Activated gamma-delta T cell treated with anti-CD3 and anti-CD28 coated beads, Interleukin-2, amount 50 U/mL, for 16 hours (primary cell): ENCODE data around the gene BCAP29.

ENCODE experiments used
- DNase-seq: peaks from one replicate; pipeline ENCODE4 v3.0.0-alpha.2; 2020; ENCODE audit warnings: low read depth

BCAP29 gene

DNA sequence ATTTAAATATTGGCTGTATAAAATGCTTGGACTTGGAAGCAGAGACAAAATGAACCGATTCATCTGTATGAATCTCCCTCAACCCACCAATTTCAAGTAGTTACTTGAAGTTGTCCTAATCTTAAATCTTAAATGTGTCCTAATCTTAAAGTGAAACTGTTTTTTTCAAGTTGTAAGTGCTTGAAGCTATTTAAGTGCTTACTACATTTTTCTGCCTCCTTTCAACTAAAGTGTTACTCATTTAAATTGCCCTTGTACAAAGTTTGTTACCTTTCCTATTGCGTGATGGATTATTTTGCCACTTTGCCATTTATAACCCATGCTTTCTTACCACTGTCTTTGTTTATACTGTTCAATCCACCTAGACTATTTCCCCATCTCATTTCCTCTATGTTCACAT is 2.8 kb downstream of the BCAP29 start:
- no peak for DNase-seq

DNA sequence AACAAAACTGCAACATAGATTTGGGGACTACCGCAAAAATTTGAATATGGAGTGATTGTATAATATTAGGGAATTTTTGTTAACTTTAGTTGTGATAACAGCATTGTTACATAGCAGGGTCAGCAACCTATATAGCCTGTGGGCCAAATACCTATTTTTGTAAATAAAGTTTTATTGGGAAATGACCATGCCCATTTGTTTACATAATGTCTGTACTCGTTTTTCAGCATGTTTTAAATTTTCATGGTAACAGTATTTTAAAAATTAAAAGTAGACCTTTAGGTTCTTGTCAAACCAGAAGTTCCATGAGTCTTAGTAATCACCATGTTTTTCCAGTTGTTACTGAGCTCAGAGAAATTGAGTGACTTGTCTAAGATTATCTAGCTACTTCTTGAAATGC is 4.7 kb downstream of the BCAP29 start:
- no peak for DNase-seq

GRCh38 chr7:107588529-107589130 is 8.6 kb downstream of the BCAP29 start:
- DNase-seq, result no peak

- no peak for DNase-seq
Observed at GRCh38 chr7:107591421-107591820, 11.4 kb downstream of the BCAP29 start.

GRCh38 chr7:107592361-107593024 is 12.4 kb downstream of the BCAP29 start:
- DNase-seq, result no peak

DNA sequence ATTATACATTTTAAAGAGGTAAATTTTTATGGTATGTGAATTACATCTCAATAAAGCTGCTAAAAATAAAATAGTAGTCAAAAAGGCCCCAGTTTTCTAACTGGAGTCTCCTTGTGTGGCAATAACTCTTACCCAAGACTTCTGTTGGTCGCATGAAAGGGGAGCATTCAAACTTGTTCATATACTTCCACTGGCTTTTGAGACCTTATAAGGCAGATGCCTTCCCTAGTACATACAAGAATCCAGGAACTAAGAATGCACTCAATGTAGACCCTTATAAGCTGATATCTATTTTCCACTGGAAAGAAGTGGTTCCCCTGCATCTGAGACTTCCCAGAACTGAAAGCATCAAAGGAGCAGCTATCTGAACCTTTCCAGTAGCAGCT is 13.0 kb downstream of the BCAP29 start:
- no peak for DNase-seq

DNA sequence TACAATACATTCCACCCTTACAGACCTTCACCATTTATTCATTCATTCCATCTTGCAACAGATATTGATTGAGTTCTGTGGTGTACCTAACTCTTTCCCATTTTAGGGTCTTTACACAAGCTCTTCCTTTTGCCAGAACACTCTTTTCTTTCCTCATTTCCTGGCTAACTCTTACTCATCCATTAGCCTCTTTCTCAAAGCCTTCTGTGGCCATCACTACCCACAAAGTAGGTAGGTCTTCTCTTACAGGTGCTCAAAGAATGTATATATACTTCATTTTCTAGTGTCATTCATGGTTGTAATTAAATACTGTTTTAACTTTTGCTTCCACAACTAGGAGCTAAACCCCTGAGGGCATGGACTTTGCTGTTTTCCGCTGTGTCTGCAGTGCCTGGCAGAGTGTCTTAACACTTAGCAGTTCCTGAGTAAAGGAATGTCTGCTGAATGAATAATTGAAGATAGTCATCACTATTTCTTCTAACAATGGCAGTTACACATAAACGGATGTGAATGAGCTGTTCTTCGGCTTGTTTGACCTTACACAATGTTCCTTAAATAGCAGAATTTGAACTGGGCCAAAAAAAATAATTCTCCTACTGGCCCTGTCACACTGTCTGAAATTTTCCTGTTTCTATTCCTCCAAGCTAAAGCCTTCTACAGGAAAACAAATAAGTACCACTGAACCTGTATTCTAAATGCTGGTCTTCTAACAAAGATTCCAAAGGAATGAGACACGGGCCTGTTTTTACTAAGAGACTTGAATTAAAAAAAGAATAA is 15.1 kb downstream of the BCAP29 start:
- DNase-seq, result no peak

DNA sequence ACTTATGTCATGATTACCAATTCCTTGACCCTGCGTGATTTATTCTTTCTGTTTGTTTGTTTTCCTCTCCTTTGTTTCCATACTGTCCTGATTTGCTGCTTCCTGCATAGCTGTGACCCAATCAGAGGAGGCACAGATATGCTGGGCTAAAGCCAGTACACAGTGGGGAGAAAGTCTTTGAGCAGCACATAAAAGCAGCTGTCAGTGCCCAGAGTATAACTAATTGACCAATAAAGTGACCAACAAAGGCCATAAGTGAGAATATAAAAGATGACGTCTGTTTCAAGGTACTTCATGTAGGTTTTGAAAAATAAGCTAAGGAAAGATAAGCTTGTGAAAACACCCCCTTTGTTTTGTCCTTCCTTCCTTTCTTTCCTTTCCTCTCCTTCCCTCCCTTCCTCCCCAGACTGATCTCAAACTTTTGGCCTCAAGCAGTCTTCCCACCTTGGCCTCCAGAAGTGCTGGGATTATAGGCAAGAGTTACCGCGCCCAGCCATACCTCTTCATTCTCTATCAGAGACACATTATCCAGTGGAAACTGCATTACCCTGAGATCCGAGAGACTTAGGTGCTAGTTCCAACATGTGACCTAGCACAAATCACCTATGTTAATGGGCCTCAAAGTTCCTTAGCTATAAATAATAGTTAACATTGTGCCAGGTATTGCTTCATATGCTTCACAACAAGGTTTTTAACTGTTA is 17.0 kb downstream of the BCAP29 start:
- no peak for DNase-seq

DNA sequence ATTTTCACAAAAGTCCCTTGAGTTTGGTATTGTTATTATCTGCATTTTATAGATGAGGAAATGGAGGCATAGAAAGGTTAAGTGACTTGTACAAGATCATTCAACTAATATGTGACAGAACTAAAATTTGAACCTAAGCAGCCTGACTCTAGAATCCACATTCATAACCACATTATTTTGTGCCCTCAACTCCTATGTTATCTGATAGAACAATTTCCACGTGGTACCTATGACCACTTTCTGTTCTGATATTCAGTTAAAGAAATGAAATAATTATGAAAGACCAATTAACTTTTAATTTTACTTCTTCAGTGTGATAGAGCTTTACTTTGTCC is 17.5 kb downstream of the BCAP29 start:
- DNase-seq, result no peak

DNA sequence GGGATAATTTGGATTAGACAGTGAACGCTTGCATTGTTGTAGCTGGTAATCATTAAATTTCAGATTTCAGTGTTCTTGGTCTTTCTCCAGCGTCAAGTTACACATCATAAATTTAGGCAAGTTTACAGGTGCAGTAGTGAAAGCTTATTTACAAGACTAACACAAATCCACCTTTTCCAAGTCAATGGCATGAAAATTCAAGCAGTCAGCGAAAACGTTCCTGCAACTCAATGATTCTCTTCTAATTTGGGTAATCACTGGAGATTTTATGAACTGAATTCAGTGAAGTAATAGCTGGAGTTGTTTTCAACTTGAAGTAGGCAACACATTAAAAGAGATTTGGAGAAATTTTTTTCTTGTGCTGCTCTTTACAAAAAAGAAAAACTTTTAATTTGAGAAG is 17.9 kb downstream of the BCAP29 start:
- no peak for DNase-seq

DNA sequence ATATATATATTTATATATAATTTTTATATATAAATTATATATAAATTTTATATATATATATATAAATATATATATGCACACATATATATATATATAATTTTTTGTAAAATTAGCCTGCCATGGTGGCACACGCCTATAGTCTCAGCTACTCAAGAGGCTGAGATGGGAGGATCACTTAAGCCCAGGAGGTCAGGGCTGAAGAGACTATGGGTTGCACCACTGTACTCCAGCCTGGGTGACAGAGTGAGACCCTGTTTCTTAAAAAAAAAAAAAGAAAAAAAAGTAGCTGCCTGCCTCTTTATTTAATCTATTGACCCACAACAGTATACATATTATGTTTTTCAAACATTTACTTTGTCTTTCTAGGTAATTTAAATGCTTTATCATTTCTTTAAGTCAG is 19.2 kb downstream of the BCAP29 start:
- no peak for DNase-seq

- no peak for DNase-seq
Observed at GRCh38 chr7:107600816-107601215, 20.8 kb downstream of the BCAP29 start.

GRCh38 chr7:107605218-107605815 is 25.3 kb downstream of the BCAP29 start:
- DNase-seq, result no peak

DNA sequence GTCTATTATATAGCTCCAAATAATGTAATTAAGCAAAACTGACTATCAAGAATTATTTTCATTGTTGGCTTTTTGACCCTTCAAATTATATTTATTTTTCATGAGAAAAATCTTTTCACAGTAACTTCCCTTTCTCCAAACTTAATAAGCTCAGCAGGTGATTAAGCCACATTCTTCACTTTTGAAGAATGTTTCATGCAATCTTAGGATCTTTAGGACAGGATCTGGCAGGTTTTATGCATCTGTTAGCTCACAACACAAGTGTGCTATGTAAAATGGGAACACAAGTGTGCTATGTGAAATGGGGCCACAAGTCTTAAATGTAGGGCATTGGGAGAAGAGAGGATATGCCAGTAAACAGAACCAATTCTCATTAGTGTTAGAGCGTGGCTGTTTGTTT is 26.3 kb downstream of the BCAP29 start:
- no peak for DNase-seq

DNA sequence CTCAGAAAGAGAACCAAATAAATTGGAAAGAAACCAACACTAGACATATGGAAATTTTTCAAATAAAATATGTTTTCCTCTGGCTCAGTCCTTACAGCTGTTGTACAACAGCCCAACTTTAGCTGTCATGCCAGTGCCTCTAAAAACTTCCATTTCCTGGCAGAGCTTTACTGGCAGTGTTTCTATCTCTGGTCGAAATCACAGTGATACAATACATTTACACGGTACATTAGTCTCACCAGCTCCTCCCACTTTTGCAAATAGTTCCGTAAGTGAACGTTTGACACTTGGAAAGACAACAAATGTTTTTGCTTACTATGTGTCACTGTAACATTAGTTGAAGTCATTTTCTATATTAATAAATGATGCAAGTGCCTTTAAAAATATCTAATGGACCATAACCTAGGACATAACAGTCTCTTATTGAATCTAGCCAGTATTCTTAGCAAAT is 29.8 kb downstream of the BCAP29 start:
- DNase-seq, result no peak

DNA sequence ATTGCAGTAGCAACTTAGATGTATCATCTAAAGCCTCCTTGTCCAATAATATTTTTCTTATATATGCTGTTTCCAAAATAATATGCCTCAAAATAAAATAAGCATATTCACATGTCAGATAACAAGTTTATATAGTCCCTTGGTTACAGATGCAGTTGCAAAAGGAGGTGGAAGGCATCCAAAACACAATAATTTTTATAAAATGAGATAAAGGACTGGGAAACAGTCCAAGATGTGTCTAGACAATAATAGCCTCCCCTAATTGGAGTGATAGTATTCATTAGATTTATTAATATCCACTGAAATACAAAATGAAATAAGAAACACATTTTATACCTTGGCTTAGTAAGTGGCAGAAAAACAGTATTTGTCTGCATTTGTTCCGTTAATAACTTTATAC is 30.3 kb downstream of the BCAP29 start:
- DNase-seq, result no peak

GRCh38 chr7:107613439-107613838 is 33.4 kb downstream of the BCAP29 start:
- DNase-seq, result no peak

DNA sequence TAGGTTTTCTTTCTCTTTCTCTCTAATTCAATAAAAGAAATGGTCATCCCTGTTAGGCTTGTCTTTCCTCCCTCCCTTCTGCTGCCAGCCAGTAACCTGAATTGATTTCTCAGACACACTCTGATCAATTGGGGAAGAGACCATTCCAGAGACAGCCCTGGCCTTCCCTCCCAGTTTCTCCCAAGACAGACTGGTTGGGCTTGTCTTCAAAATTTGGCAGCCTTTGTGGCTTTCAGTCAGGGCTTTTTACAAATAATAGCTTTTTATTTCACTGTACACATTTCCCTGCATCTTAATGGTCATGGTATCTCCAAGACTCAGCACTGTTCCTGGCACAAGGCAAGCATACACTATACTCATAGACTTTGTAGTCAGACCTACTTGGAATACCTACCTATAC is 33.9 kb downstream of the BCAP29 start:
- no peak for DNase-seq

DNA sequence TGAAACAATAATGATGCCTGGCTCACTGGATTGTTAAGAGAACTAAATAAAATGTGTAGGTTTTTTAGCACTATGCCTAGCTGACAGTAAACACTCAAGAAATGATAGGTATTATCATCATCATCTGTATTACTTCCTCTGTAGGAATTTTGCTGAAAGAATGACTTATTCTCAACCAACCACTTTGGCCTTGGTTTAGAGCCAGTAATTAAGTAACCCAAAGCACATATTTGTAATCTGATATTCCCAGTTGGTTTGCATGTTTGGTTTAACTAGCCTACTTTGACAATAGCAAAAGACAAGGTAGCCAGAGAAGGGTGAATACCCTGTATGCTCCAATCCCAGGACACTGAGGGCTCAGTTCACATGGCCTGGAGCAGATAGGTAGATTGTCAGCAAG is 34.4 kb downstream of the BCAP29 start:
- no peak for DNase-seq

GRCh38 chr7:107615910-107616680 is 36.0 kb downstream of the BCAP29 start:
- DNase-seq, result no peak

- no peak for DNase-seq
Observed at GRCh38 chr7:107622429-107622828, 42.4 kb downstream of the BCAP29 start.

- DNase-seq, result no peak
Observed at GRCh38 chr7:107622894-107623293, 42.8 kb downstream of the BCAP29 start.
